GM12878 (cell line): Measurements from ENCODE around the gene IKZF1. TPM values are rescaled to one million over a fixed set of nuclear protein-coding genes. Genes with fewer than 3 reads are reported as not detected.
A peak's percentile ranks its signal among the peaks of the same experiment; 100 is the strongest.

Experiments used
- ATAC-seq: fragments of 200-7000 bp; cut with Tn5 transposase; 3 replicates; pipeline ENCODE4 v1.9.1; 2020; ENCODE audit warnings: mild to moderate bottlenecking, moderate library complexity
- BruUV-seq: library from RNA; stranded (reverse); fragments of 400-500 nt; replicated peaks from 2 replicates; lab custom pipeline; 2021; lab: Mats Ljungman, UMichigan
- CTCF ChIA-PET: fragments of 300-600 bp; sonication (Branson Sonifier 250); formaldehyde crosslinking; extraction: SDS; loops from one replicate; lab custom pipeline; 2021; ENCODE audit warnings: inconsistent platforms; lab: Yijun Ruan, JAX
- POLR2A ChIA-PET: fragments of 350-600 bp; formaldehyde crosslinking; extraction: SDS; loops from one replicate; lab custom pipeline; 2021; ENCODE audit warnings: inconsistent platforms; lab: Charles Lee
- RAD21 ChIA-PET: fragments of 300-600 bp; sonication (Branson Sonifier 250); formaldehyde crosslinking; loops from one replicate; lab custom pipeline; 2023; ENCODE audit warnings: antibody characterized with exemption; ENCODE audit not compliant: unreplicated experiment; lab: Charles Lee
- SMC1A ChIA-PET: fragments of 300-600 bp; sonication (Branson Sonifier 250); formaldehyde crosslinking; loops from one replicate; lab custom pipeline; 2023; ENCODE audit not compliant: unreplicated experiment, uncharacterized antibody; lab: Charles Lee
- DNase-seq: peaks from one replicate; pipeline ENCODE4 v3.0.0-alpha.2; 2011; ENCODE audit warnings: low read depth, low spot score
- FAIRE-seq: peaks from 3 replicates; lab custom pipeline; 2011; peaks lifted over from hg19 to GRCh38; lab: Jason Lieb, UNC
- H2AFZ ChIP-seq: 2 replicates; pipeline ENCODE4 v1.6.0; 2011; ENCODE audit warnings: low read depth, low read length, control low read depth; ENCODE audit not compliant: control insufficient read depth
- H3K27ac ChIP-seq: 2 replicates; pipeline ENCODE4 v1.5.1; 2011; ENCODE audit warnings: control low read depth; ENCODE audit not compliant: control insufficient read depth, insufficient read depth
- H3K27me3 ChIP-seq, 2 experiments: replicated peaks in 1 of 2; 2 replicates each; pipeline versions ENCODE4 v1.6.0 to v1.6.1; 2011; ENCODE audit warnings: low read length in 1 of 2; ENCODE audit not compliant: control insufficient read depth in 2 of 2, insufficient read depth in 2 of 2
- H3K36me3 ChIP-seq, 2 experiments: 2 replicates each; pipeline ENCODE4 v1.5.1; 2011; ENCODE audit warnings: low read length in 1 of 2; ENCODE audit not compliant: control insufficient read depth in 2 of 2, insufficient read depth in 2 of 2
- H3K4me1 ChIP-seq: 2 replicates; pipeline ENCODE4 v1.6.1; 2011; ENCODE audit warnings: mild to moderate bottlenecking, low read length, moderate library complexity, mixed read lengths; ENCODE audit not compliant: control insufficient read depth, insufficient read depth
- H3K4me2 ChIP-seq: 2 replicates; pipeline ENCODE4 v1.6.0; 2011; ENCODE audit warnings: control low read depth; ENCODE audit not compliant: control insufficient read depth, insufficient read depth
- H3K4me3 ChIP-seq: fragments of 200-600 bp; sonication (generic); 2 replicates; pipeline ENCODE4 v1.5.1; 2016
- H3K79me2 ChIP-seq: 2 replicates; pipeline ENCODE4 v1.6.0; 2011; ENCODE audit warnings: low read length; ENCODE audit not compliant: control insufficient read depth, insufficient read depth
- H3K9ac ChIP-seq: 2 replicates; pipeline ENCODE4 v1.8.0; 2011; ENCODE audit warnings: low read length, control low read depth, mixed read lengths; ENCODE audit not compliant: control insufficient read depth, insufficient read depth
- H3K9me3 ChIP-seq: replicated peaks from 3 replicates; pipeline ENCODE4 v1.5.1; 2011; ENCODE audit warnings: mild to moderate bottlenecking, low read length; ENCODE audit not compliant: control insufficient read depth, insufficient read depth
- H4K20me1 ChIP-seq: 2 replicates; pipeline ENCODE4 v1.6.0; 2011; ENCODE audit not compliant: control insufficient read depth, insufficient read depth
- CEBPZ ChIP-seq: fragments of 150-350 bp; IDR thresholded peaks from 2 replicates; pipeline ENCODE4 v1.6.1; 2016; ENCODE audit warnings: low read depth, low read length
- EZH2 ChIP-seq: IDR thresholded peaks from 2 replicates; pipeline ENCODE4 v1.6.1; 2012; ENCODE audit warnings: low read depth, mild to moderate bottlenecking, control low read depth, inconsistent platforms, low read length, borderline replicate concordance; ENCODE audit not compliant: control insufficient read depth
- FOS ChIP-seq: IDR thresholded peaks from 3 replicates; pipeline ENCODE4 v1.6.1; 2011; ENCODE audit warnings: borderline replicate concordance; ENCODE audit not compliant: insufficient read length; ENCODE audit errors: extremely low read depth
- HDGF ChIP-seq: fragments of 450-650 bp; IDR thresholded peaks from 2 replicates; pipeline ENCODE4 v1.6.1; 2016; ENCODE audit warnings: antibody characterized with exemption
- JUNB ChIP-seq: IDR thresholded peaks from 2 replicates; pipeline ENCODE4 v1.6.1; 2016; ENCODE audit warnings: antibody characterized with exemption, mild to moderate bottlenecking
- NBN ChIP-seq: fragments of 450-650 bp; IDR thresholded peaks from 2 replicates; pipeline ENCODE4 v1.6.1; 2016
- SIX5 ChIP-seq: IDR thresholded peaks from 2 replicates; pipeline ENCODE4 v1.6.1; 2011; ENCODE audit warnings: mild to moderate bottlenecking, low read depth, low read length, moderate library complexity; ENCODE audit not compliant: severe bottlenecking
- ZBTB4 ChIP-seq: fragments of 450-650 bp; formaldehyde crosslinking; IDR thresholded peaks from 2 replicates; pipeline ENCODE4 v1.4.0; 2022; ENCODE audit warnings: mild to moderate bottlenecking, moderate library complexity
- WGBS: methylation state at CpG from one replicate; pipeline ENCODE4 v1.1.6; 2016; ENCODE audit warnings: low lambda C conversion rate; ENCODE audit not compliant: insufficient replicate concordance, insufficient coverage; ENCODE audit errors: missing lambda C conversion rate; 5-methylcytosine and 5-hydroxymethylcytosine counted together
- in situ Hi-C: fragments of 300-500 bp; cut with MboI; formaldehyde crosslinking; loops from 9 replicates; pipeline ENCODE4 v1.14.3; 2018; ENCODE audit warnings: mixed read lengths
- intact Hi-C: fragments of 100-400 bp; cut with micrococcal nuclease; formaldehyde crosslinking; loops from one replicate; pipeline ENCODE4 v1.14.2; 2022; ENCODE audit not compliant: unreplicated experiment
- polyA plus RNA-seq, 11 experiments: library from polyadenylated mRNA; depleted of rRNA in 4 of 11; unstranded in 6 of 11; stranded (reverse) in 5 of 11; fragments of >200 nt; fragmentation: Nextera tagmentation in 4 of 11; fragmentation: Illumina TruSeq in 1 of 11; extraction: Ambion mirVana in 4 of 11; extraction: Trizol in 1 of 11; gene quantifications; 1 replicate in 1 of 11; 2 replicates in 10 of 11; pipeline versions ENCODE4 v1.2.1 to v1.2.3, GENCODE V29; 2011 to 2016; ENCODE audit warnings: inconsistent platforms in 2 of 11, missing spikeins in 2 of 11, low read depth in 1 of 11
- total RNA-seq, 4 experiments: library from RNA; depleted of rRNA in 3 of 4; stranded (reverse); fragments of >200 nt in 3 of 4; fragmentation: Illumina TruSeq in 1 of 4; extraction: Trizol in 1 of 4; gene quantifications; 2 replicates each; pipeline versions ENCODE4 v1.2.1 to v1.2.3, GENCODE V29; 2013 to 2021
- TF ChIP-seq, protein P1 (sequence below): IDR thresholded peaks from 2 replicates; pipeline ENCODE4 v1.6.1; 2011; ENCODE audit warnings: low read depth, mild to moderate bottlenecking, low read length, moderate library complexity, borderline replicate concordance; ENCODE audit errors: extremely low read depth

The IKZF1 gene
- total and polyA plus RNA-seq, 10 of the 15 experiments (the other 5 are each of a cell fraction or from before 2014, with no cell fraction given): 27.2 to 125 (median 71.6) TPM

DNA sequence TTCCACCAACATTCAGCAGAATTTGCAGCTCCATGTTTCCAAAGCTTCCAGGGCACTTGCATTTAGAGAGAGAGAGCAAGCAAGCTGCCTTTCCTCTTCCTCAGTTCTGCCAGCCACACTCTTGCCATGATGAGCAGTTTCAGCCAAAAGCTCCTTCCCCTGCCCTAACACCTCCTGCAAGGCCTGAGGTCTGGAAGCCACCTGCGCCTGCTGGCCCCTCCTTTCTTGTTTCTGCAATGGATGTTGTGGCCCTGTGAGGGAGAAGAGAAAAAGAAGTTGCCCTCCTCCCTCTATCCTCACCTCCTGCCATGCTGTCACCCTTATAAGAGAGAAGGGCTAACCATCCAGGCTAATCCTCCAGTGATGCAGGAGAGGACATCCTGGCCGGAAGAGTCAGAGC, 48.7 kb downstream of the IKZF1 start:
- POLR2A ChIA-PET: interaction anchor here (0.6 to 1.7 kb wide), 4 partner anchors 15 to 205 kb away, joined by 3 to 10 read pairs (median 4); no protein-coding TSS in a partner anchor
- in situ Hi-C loops (no loop called here), intact Hi-C loops (loop anchor here (2.0 kb wide), 1 partner anchor 44 kb away; no protein-coding TSS in a partner anchor)
- ATAC-seq (no peak), FAIRE-seq (no peak), DNase-seq (no peak)
- Histone ChIP-seq H3K9ac (peak overlapping the region; percentile 7; the same call in 1 of the 2 replicates), H3K79me2 (peaks cover 20% of the 10 kb centered on the region), H3K27ac (peak overlapping the region; percentile 86), H3K9me3 (no peaks in the 10 kb centered on the region), H3K4me3 (no peak overlapping the region), H3K27me3 (no peaks in the 10 kb centered on the region), H3K4me1 (peaks cover 31% of the 10 kb centered on the region), H2AFZ (no peak overlapping the region), H3K36me3 (peaks cover 2 to 26% of the 10 kb centered on the region in 2 experiments), H4K20me1 (no peaks in the 10 kb centered on the region), H3K4me2 (peak overlapping the region; percentile 38)
- RAD21 ChIA-PET: interaction anchor here (1.2 to 4.8 kb wide), 7 partner anchors 14 to 82 kb away, joined by 3 to 42 read pairs (median 17); no protein-coding TSS in a partner anchor
- 70% methylated on average over 2 of the region's 2 CpGs for WGBS
- SMC1A ChIA-PET: interaction anchor here (1.0 to 7.0 kb wide), 12 partner anchors 12 to 207 kb away, joined by 3 to 80 read pairs (median 20); partner anchors contain the start of gene IKZF1
- no peak for TF ChIP-seq EZH2
- TF ChIP-seq, protein P1, sequence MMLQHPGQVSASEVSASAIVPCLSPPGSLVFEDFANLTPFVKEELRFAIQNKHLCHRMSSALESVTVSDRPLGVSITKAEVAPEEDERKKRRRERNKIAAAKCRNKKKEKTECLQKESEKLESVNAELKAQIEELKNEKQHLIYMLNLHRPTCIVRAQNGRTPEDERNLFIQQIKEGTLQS: no peak
- TF ChIP-seq CEBPZ: no peak
- no peak for TF ChIP-seq ZBTB4 (CRISPR knock-in tag)
- TF ChIP-seq NBN: no peak
- no peak for TF ChIP-seq JUNB
- no peak for TF ChIP-seq HDGF
- TF ChIP-seq FOS: no peak
- no peak for TF ChIP-seq SIX5
- CTCF ChIA-PET: interaction anchor here (0.6 to 9.0 kb wide), 6 partner anchors 15 to 209 kb away, joined by 3 to 50 read pairs (median 5); no protein-coding TSS in a partner anchor
- BruUV-seq: no TSS peak
